GM18907 (cell line): Measurements from ENCODE around the gene SEPTIN12.
A peak's percentile ranks its signal among the peaks of the same experiment; 100 is the strongest.
"Not testable (repeated sequence)": the region's sequence is repeated elsewhere in the genome, so short reads cannot be mapped to it uniquely, and the experiment has no call there.

Experiments
- ATAC-seq: cut with Tn5 transposase; IDR thresholded peaks from one replicate; pipeline ENCODE4 v1.9.1; 2021; ENCODE audit warnings: mild to moderate bottlenecking, moderate library complexity; ENCODE audit not compliant: unreplicated experiment

SEPTIN12 gene

DNA sequence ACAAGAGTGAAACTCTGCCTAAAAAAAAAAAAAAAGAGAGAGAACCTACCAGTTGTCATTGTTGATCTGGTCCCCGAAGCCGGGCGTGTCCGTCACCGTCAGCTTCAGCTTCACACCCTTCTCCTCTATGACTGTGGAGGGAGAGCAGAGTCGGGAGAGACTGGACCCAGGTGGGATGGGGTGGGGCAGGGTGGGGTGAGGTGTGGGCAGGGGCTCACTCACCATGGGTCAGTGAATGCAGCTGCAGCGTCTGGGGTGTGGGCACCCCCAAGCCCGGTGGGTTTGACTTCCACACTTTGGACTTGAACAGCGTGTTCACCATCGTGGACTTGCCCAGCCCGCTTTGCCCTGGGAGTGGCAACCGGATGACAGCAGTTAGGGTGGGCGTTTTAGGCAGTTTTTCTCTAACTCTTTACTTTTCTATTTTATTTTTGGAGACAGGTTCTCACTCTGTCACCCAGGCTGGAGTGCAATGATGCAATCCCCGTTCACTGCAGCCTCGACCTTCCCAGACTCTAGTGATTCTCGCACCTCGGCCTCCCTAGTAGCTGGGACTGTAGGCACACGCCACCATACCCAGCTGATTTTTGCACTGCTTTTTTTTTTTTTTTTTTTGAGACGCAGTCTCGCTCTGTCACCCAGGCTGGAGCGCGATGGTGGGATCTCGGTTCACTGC, 2.2 kb downstream of the SEPTIN12 start:
- no peak for ATAC-seq

DNA sequence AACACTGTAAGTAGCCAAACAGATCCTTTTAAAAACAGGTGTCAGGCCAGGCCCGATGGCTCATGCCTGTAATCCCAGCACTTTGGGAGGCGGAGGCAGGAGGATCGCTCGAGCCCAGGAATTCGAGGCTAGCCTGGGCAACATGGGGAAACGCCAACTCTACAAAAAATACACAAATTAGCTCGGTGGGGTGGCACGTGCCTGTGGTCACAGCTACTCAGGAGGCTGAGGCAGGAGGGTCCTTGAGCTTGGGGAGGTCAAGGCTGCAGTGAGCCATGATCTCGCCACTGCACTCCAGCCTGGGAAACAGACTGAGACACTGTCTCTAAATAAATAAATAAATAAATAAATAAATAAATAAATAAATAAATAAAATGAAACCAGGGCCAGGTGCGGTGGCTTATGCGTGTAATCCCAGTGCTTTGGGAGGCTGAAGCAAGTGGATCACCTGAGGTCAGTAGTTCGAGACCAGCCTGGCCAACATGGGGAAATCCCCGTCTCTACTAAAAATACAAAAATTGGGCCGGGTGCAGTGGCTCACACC, 3.6 kb downstream of the SEPTIN12 start:
- not testable (repeated sequence) for ATAC-seq

DNA sequence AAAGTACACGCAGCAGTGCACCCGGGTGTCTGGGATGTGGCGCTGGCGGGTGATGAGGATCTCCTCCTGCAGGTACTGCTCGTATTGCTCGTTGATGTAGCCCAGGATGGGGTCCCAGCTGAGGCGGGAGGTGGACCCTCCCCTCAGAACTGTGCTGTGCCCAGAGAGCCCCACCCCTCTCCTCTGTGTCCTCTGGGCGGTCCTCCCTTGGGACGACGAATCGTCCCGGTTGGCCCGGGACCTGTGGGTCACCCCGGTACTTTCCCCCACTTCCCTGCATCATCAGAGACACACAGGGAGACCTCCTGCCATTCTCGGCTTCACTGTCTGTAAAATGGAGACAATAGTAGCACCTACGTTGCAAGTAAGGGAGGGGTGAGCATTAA, 4.2 kb downstream of the SEPTIN12 start:
- ATAC-seq, result no peak

DNA sequence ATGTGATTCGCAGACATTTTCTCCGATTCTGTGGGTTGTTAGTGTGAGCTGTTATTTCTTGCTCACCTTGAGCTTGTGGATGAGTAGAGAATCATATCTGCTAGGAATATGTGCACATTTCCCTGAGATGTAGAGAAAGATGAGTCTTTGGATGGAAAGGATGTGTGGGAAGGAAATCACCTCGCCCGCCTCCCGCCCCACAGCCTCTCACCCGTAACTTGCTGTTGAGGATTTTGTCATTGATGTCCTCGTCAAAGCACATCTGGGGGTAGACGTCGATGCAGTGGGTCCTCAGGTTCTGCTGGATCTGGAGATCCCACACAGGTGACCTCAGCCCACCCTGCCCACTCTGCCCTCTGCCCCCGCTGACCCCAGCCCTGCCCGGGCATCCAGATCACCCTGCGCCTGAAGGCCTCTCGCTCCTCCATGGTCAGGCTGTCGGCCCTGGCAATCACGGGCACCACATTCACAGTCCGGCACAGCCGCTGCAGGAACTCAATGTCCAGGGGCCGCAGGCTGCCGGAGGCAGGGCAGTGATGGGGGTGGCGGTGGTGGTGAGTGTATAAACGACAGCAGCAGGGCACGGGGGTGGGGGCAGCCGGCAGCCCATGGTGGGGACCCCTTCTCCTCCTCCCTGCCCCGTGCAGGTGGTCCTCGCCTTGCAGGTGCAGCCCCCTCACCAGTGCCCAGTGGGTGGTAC, 4.7 kb downstream of the SEPTIN12 start:
- ATAC-seq, result no peak

DNA sequence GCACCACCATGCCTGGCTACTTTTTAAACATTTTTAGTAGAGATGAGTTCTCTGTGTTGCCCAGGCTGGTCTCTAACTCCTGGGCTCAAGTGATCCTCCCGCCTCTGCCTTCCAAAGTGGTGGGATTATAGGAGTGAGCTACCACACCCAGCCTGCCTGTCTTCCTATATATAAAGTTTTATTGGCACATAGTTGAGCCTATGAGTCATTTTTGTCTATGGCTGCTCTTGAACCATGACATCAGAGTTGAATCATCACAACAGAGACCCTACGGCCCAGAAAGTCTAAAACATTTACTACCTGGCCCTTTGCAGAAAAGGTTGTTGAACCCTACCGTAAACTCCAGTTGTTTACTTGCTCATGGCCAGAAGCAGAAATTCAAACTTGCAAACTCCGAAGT, 7.9 kb downstream of the SEPTIN12 start:
- ATAC-seq, result no peak

DNA sequence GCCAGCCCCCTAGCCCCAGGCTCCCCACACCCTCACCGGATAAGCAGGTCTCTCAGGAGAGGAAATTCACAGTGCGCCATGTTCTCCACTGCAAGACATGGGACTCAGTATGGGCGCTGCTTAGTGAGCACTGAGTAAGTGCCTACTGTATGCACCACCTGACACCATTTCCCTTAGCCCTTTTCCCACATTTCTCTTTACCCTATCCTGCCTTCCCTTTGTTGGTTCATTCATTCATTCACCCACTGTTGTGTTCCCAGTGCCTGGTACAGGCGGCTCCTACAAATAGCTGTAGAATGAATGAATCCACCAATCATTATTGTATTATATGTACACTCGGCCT, 10.1 kb downstream of the SEPTIN12 start:
- ATAC-seq, result no peak

DNA sequence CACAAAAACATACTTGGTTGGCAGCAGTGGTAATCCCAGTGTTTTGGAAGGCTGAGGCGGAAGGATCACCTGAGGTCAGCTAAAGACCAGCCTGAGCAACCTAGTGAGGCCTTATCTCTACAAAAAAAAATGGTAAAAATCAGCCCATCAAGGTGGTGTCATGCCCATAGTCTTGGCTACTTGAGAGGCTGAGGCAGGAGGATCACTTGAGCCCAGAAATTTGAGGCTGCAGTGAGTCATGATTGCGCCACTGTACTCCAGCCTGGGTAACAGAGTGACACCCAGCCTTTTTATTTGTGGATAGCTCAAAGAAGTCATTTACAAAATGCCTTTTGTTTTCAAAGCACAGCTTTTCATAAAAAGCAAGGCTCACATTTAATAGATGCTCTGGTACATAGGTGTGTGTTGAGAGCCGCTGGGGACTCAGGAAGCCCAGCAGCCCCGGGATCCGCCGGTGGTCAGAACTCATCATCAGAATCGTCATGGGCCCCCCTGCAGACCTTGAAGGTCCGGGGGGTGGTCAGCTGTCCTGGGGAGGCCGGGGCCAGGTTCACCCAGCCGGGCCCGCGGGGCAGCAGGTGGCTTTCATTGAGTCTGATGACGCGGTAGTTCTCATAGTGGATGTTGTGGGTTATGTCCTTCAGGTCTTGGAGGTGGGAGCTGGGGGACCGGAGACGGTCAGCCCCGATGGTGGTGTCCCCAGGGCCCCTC, 10.7 kb downstream of the SEPTIN12 start:
- ATAC-seq, result no peak

DNA sequence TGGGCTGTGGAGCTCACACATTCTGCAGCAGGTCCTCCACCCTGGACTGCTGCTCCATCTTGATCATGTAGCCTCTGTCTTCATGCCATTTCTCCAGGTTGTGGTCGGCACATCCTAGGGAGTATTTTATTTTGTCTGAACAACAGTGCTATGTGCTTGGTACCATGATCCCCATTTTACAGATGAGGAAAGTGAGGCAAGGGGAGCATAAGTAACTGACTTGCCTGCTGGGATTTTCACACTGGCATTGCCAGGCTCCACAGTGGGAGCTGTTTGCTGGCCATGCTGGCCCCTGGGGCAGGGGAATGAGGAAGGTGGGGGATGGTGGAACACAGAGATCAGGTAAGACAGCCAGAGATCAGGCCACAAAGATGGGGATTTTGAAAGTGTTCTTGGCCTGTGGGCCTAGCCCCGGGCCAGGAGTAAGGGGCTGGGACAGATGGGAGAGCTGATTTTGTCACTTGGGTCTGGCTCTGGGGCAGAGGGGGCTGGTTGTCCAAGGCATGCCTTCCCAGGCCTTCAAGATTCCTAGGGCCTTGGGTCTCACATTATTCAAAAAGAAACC, 11.9 kb downstream of the SEPTIN12 start:
- ATAC-seq, result no peak

DNA sequence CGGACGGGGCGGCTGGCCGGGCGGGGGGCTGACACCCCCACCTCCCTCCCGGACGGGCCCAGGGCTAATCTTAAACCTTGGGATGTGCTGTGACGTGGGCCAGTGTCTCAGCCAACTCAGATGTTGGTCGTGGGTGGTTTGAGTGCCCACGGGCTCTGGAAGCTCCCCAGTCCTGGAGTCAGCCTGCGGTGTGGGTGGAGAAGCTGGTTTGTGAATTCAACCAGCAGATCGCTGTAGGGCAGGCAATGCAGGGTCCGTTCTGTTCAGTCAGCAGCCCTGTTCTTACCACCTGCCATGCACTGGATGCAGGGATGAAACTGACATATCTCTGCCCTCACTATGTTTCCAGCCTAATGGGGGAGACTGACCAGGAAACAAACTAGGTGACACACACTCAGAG, 13.1 kb downstream of the SEPTIN12 start:
- ATAC-seq, result no peak

DNA sequence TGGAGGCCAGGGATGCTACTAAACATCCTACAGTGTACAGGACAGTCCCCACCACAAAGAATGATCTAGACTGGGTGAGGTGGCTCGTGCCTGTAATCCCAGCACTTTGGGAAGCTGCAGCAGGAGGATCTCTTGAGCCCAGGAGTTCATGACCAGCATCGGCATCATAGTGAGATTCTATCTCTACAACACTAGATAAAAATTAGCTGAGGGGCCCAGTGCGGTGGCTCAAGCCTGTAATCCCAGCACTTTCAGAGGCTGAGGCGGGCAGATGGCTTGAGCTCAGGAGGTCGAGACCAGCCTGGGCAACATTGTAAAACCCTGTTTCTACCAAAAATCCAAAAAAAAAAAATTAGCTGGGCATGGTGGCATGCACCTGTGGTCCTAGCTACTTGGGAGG, 15.8 kb downstream of the SEPTIN12 start:
- no peak for ATAC-seq

DNA sequence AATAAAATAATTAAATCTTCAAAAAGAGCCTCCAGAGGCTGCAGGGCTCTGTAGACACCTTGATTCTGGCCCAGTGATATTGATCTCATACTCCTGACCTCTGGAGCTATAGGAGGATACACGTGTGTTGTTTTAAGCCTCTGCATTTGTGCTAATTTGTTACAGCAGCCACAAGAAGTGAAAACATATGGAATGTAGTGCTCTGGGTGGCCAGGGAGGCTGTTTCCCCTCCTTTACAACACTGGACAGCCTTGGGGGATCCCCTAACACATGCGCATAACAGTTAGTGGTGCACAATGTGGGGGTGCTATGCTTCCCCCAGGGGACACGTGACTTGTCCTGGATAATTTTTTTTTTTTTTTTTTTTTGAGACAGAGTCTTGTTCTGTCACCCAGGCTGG, 16.5 kb downstream of the SEPTIN12 start:
- ATAC-seq, result no peak

DNA sequence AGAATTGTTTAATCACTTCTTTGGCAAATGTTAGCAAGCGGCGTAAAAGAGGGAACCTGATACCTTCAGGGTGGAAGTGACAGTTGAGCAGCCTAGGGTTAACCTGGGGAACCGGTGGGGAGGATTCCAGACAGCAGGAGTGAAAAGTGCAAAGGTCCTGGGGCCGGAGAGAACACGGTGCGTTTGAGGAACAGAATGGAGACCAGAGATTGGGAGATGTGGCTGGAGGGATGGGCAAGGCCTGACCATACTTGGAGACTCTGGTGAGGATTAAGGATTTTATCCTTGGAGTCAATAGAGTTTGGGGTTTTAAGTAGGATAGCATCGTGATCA, 18.9 kb downstream of the SEPTIN12 start:
- ATAC-seq, result no peak

DNA sequence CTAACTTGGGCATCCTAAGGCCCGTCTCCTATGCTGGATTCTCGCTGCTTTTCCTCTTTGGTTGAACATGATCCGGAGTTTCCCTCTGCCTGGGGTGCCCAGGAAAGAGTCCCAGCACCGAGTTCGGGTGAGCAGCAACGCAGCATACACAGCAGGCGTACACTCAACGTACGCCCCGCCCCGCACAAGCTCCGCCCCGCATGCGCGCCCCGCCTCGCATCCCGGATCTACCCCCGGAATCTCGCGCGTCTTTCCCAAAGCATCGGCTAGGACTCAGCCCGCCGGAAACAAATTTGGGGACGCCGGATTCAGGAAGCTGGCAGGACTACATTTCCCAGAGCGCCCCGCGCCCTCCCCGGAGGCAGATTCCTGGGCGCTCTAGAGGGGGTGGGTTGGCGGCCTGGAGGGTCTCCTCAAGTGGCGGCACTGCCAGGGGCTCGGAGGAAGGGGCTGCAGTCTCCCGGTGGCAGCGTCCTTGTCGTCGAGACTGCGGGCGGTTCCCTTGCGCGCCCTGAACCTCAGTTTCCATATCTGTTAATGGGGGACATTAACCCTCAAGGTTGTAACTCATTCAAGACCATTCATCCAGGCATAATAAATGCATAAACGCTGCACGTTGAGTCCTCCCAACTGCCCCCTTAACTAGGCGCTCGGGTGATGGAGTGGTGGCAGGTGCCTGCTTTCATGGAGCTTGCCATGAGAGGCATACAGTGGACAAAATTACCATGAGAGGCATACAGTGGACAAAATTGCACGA, 19.4 kb downstream of the SEPTIN12 start:
- ATAC-seq, result peak; percentile 73

DNA sequence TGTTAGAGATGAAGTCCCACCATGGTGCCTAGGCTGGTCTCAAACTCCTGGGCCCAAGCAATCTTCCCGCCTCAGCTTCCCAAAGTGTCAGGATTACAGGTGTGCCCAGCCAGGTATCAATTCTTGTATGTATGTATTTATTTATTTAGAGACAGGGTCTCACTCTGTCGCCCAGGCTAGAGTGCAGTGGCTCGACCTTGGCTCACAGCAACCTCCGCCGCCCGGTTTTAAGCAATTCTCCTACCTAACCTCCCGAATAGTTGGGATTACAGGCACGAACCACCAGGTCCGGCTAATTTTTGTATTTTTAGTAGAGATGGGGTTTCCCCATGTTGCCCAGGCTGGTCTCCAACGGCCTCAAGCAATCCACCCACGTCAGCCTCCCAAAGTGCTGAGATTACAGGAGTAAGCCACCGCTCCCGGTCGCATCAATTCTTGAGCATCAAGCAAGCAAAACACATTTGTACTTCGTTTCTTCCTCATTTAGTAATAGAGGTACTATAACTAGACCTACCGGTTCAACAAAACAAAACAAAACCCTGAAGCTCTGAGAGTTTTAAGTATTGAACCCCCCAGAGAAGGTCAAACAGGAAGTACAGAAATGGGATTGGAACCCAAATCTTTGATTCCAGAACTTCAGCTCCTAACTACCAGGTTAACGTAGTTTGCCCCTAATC, 20.1 kb downstream of the SEPTIN12 start:
- ATAC-seq, result no peak

DNA sequence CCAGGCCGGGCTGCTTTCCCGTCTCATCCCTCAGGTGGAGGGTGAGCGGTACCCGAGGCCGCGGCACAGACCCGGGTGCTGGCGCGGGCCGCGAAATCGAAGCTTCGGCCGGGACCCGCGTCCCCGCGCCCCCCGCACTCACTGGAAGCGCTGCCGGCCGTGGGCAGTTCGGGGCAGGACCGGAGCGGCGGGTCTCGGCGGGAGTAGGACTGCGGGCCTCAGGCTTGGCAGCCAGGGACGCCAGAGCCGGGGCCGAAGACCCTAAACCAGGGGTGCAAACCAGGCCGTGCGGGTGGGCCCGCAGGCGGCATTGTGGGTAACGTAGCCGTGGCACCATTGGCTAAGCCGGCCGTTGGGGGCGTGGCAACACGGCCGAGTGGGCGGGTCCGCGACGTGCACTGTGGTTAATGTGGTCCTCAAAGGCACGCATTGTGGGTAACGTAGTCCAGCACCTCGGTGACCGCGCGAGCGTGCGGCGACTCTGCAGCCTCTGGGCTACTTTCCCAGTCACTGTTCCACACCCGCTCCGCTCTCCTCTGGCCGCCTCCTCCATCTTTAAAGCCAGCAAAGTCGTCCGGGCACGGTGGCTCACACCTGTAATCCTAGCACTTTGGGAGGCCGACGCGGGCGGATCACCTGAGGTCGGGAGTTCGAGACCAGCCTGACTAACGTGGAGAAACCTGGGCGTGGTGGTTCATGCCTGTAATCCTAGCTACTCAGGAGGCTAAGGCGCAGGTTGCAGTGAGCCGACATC, 21.1 kb downstream of the SEPTIN12 start, which contains the start of gene ZNF500:
Gene ZNF500, minus strand, starts transcription at position 288 of the 754 bp plus-strand sequence. CDS start 1,184 bp downstream, outside the sequence.
- peak; percentile 87 for ATAC-seq

DNA sequence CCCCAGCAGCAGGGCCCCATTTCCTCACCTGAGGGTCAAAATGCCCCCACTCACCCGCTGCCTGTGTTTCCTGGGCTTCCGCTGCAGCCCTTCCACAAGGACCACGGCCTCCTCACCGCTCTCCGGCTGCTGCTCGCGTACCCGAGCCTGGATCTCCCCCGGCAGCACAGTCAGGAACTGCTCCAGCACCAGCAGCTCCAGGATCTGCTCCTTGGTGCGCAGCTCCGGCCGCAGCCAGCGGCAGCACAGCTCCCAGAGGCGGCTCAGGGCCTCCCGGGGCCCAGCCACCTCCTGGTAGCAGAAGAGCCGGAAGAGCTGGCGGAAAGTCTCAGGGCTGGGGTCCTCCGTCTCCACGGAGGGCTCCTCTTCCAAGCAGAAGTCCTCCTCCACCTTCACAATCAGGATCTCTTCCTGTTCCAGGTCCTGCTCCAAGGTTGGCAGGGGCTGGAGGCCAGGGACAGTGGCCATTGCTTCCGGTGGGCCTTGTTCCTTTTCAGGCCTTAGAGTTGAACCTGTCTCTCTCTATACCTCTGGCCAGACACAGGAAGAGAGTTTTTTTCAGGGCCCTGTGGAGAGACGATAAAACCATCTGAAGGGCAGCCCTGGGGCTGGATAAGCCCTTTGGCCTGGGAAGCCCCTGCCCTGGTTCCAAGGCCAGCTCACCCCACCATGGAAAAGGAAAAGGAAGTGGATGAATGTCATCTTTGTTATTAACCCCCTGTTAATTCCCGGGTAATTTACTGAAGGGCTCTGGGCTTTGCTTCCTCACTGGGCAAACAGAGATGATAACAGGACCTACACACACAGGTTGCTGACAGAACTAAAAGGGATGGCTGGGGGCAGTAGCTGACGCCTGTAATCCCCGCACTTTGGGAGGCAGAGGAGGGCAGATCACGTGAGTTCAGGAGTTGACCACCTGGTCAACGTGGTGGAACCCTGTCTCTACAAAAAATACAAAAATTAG, 22.4 kb downstream of the SEPTIN12 start:
- no peak for ATAC-seq

DNA sequence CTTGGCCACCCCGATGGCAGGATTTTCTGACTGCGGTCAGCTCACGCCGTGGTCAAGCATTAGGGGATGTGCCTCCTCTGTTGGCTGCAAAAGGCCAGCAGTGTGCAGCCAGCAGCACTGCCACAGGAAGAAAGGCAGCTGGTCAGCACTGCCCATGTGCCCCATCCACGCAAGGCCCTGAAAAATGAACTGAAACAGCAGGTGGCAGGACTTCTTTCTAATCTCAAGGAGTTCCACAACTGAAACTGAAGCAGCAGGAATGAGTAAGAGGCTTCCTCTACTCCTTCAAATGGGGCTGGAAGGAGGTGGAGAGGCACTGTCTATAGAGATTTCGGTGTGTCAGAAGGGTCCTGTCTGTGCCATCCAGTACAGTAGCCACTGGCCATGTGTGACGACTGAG, 24.4 kb downstream of the SEPTIN12 start:
- ATAC-seq, result no peak

DNA sequence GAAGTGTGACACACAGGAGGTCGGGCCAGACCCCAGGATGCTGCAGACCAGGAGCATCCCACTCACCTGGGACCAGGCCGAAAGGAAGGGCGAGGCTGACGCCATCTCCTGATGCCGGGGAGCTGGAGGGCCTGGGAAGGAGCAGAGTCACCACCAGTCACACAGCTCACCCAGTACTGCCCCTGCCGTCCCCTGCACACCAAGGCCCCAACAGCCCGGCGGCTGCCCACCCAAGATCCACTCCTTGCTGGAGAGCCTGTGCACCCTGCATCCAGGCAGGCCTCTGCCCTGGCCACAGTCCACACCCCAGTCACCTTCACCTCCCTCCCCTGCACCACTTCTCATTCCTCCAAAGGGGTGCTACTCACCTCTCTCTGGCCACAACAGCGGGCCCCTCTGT, 25.9 kb downstream of the SEPTIN12 start:
- no peak for ATAC-seq
